Muscle of arm (tissue), 12 donors: ENCODE results near the gene RUSF1. TPM values are rescaled to one million over a fixed set of nuclear protein-coding genes. Genes with fewer than 3 reads are reported as not detected.

Experiments used
- DNase-seq: peaks from one replicate; pipeline ENCODE4 v3.0.0-alpha.2; 2013
- polyA plus RNA-seq, 12 donors: library from polyadenylated mRNA; unstranded; fragments of 120-200 nt; gene quantifications; one replicate each; pipeline ENCODE4 v1.2.1, GENCODE V29; 2013; ENCODE audit not compliant: insufficient read length in 12 of 12

RUSF1 gene
- polyA plus RNA-seq, 12 donors, result 37.1 to 73.0 (median 45.6) TPM; not detected in 1

GRCh38 chr16:31471875-31472708, 36.1 kb downstream of the RUSF1 start, which contains the start of gene TGFB1I1:
Gene TGFB1I1 (plus strand): TSS chr16:31472152. CDS start chr16:31472189, 37 bp downstream.
- peak; percentile 74 for DNase-seq

GRCh38 chr16:31471241-31471874, 36.8 kb downstream of the RUSF1 start:
- no peak for DNase-seq

- DNase-seq, result no peak
These were observed 37.6 kb downstream of the RUSF1 start for GRCh38 chr16:31470615-31471014.

DNA sequence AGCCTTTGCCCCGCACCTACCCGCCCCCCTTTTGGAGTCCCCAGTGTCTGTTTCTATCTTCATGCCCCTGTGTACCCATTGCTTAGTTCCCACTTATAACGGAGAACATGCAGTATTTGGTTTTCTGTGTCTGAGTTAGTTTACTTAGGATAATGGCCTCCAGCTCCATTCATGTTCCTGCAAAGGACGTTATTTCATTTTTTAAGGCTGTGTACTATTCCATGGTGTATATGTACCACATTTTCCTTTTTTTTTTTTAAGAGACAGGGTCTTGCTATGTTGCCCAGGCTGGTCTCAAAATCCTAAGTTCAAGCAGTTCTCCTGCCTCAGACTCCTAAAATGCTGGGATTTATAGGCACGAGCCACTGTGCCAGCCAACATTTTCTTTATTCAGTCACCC, 40.3 kb downstream of the RUSF1 start:
- no peak for DNase-seq

- no peak for DNase-seq
These were observed 40.9 kb downstream of the RUSF1 start for GRCh38 chr16:31467151-31467773.

- no peak for DNase-seq
These were observed 41.8 kb downstream of the RUSF1 start for GRCh38 chr16:31466381-31466841.

- DNase-seq, result no peak
These were observed 42.3 kb downstream of the RUSF1 start for GRCh38 chr16:31465788-31466370.

- DNase-seq, result no peak
These were observed 43.4 kb downstream of the RUSF1 start for GRCh38 chr16:31464781-31465260.

DNA sequence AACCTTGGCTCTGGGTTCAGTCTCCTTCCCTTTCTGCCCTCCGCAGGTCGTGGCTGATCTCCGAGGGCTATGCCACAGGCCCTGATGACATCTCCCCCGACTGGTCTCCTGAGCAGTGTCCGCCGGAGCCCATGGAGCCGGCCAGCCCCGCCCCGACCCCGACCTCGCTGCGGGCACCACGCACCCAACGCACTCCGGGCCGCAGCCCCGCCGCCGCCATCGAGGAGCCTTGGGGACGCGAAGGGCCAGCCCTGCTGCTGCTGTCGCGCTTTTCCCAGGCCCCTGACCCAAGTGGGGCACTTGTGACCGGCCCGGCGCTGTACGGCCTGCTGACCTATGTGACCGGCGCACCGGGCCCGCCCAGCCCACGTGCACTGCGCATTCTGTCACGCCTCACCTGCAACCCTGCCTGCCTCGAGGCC, 43.8 kb downstream of the RUSF1 start:
- DNase-seq, result no peak

- DNase-seq, result no peak
These were observed 46.0 kb downstream of the RUSF1 start for GRCh38 chr16:31461921-31462804.

DNA sequence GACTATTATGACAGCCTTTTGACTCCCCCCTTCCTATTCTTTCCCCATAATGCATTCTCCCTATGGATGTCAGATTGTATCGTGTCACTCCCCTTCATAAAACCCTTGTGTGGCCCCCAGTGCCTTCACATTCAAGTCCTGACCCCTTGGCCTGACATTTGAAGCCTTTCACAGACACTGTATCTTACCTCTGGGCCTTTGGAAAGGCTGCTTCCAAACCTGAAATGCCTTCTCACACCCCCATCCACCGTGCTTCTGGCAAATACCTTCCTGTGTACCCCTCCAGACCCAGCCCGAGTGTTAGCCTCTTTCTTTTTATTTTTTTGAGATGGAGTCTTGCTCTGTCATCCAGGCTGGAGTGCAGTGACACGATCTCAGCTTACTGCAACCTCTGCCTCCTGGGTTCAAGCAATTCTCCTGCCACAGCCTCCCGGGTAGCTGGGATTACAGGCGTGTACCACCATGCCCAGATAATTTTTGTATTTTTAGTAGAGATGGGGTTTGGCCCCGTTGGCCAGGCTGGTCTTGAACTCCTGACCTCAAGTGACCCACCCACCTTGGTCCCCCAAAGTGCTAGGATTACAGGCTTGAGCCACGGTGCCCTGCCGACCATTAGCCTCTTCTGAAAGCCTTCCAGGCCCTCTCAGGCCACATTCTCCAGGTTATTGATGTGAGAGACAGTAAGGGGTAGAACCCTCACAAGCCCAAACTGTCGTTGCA, 46.8 kb downstream of the RUSF1 start:
- no peak for DNase-seq

- no peak for DNase-seq
These were observed 47.6 kb downstream of the RUSF1 start for GRCh38 chr16:31460582-31461002.

GRCh38 chr16:31459687-31460581, 48.3 kb downstream of the RUSF1 start:
- peak; percentile 100 for DNase-seq

GRCh38 chr16:31458844-31459686, 49.1 kb downstream of the RUSF1 start, which contains the start of gene ARMC5:
Gene ARMC5 (plus strand): TSS chr16:31459501. CDS start chr16:31459525, 24 bp downstream.
- peak; percentile 98 for DNase-seq

GRCh38 chr16:31458073-31458843, 49.9 kb downstream of the RUSF1 start:
- DNase-seq, result no peak

- DNase-seq, result no peak
These were observed 51.2 kb downstream of the RUSF1 start for GRCh38 chr16:31456988-31457360.

- DNase-seq, result no peak
These were observed 52.4 kb downstream of the RUSF1 start for GRCh38 chr16:31455601-31456314.
